SIG-M5 (cell line): ENCODE data around the gene IRGQ.
"Not testable (repeated sequence)": the region's sequence is repeated elsewhere in the genome, so short reads cannot be mapped to it uniquely, and the experiment has no call there.

Experiments
- DNase-seq: peaks from one replicate; lab custom pipeline; 2025; lab: John Stamatoyannopoulos, UW

Gene IRGQ

DNA sequence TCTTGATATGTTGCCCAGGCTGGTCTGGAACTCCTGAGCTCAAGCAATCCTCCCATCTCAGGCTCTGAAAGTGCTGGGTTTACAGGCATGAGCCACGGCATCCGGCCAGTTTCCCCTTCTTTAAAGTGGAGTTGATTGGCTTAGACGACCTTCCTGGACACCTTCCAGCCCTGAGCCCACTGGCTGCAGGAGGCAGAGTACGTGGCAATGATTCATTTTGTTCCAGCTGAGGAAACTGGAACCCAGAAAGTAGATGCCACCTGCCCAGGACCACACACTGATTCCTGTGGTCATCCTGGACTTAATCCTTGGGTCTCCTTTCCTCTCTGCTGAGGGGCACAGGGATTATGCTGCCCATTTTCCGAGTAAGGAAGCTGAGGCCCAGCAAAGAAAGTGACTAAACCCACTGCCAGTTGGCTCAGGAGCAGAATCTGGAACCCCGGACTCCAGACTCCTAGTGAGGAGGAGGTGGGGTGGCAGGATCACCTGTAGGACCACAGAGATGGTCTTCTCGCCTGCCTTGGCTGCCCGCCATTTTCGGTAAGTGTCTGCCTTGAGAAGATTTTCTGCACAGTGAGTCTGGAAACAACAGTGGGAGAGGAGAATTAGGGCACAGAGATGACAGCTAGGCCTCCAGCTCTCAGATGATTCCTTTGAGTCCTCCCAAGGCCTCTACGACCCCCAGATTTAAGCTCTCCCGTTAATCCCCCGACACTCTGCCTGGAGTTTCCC, 21.3 kb downstream of the IRGQ start:
- DNase-seq = no peak

DNA sequence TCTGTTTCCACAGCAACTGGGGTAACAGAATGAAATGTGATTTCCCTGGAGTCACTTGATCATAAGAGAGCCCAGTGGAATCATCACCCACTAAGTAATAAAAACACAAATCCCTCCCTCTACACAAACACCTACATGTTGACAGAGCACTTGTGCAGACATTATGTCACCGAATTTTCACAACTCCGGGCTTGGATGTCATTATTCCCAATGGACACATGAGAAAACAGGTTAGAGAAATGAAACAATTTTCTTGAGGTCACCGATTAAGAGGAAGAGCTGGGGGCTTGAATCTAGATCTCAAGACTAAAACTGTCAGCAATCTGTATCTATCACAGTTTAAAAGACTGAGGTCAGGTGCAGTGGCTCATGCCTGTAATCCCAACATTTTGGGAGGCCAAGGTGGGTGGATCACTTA, 23.8 kb downstream of the IRGQ start:
- no peak for DNase-seq

DNA sequence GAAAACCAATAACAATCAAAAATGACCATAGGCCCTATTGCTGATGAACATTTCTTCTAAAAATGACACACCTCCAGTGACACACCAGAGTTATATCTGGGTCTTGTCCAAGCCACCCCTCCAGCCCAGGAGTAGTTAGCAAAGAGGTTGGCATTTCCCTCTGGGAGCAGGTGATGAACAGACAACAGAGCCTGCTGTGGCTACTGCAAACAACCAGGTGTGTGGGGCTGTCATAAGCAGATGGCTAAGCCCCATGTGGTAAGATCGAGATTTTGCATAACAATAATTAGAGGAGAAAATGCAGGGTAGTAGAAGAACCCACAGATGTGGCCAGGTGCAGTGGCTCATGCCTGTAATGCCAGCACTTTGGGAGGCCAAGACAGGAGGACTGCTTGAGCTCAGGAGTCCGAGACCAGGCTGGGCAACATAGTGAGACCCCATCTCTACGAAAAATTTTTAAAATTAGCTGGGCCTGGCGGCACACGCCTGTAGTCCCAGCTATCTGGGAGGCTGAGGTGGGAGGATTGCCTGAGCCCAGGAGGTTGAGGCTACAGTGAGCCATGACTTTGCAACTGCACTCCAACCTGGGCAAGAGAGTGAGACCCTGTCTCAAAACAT, 25.7 kb downstream of the IRGQ start:
- no peak for DNase-seq

DNA sequence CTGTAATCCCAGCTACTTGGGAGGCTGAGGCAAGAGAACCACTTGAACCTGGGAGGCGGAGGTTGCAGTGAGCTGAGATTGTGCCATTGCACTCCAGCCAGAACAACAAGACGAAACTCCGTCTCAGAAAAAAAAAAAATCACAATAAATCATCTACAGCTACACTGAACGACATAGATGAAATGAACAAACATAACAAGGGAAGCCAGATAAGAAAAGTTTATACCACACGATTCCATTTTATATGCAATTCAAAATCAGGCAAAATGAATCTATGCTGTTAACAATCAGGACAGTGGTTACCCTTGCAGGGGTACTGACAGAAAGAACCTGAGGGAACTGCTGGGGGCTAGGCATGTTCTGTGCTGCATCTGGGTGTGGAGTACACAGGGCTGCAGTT, 26.3 kb downstream of the IRGQ start:
- no peak for DNase-seq

DNA sequence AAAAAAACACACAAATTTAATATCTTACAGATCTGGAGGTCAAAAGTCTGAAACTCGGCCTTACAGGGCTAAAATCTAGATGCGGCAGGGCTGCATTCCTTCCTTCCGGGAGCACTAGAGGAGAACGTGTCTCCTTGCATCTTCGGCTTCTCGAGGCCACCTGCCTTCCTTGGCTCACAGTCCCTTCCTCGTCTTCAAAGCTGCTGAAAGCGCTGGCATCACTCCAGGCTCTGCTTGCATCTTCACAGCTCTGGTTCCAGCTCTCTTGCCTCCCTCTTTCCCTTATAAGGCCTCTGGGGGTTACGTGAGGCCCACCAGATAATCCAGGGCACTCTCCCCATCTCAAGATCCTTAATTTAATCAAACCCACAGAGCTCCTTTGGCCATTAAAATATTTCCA, 31.1 kb downstream of the IRGQ start:
- no peak for DNase-seq

DNA sequence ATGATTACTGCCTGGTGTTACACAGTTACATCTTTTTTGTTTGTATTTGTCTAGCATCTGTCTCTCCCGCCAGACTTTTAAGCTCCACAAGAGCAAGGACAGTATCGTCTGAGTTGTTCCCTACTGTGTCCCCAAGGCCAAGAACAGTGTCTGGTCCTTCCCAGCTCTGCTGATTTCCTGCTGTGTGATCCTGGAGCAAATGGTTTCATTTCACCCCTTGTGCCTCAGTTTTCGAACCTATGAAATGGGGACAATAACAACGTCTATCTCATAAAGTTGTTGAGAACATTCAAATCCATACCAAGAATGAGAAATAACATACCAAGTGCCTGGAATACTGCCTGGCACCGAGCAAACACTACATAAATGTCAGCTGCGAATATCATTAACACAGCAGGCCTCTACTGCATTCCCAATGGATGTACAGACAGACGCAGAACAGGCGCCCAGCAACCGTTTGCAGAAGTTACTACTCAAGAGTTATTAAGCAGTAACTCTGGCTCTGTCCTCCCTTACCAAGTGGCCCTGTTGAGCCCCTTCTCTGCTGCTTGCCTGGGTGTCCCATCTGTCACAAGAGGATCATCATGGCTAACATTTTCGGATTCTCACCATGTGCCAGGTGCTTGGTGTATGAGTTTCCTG, 32.0 kb downstream of the IRGQ start:
- no peak for DNase-seq

DNA sequence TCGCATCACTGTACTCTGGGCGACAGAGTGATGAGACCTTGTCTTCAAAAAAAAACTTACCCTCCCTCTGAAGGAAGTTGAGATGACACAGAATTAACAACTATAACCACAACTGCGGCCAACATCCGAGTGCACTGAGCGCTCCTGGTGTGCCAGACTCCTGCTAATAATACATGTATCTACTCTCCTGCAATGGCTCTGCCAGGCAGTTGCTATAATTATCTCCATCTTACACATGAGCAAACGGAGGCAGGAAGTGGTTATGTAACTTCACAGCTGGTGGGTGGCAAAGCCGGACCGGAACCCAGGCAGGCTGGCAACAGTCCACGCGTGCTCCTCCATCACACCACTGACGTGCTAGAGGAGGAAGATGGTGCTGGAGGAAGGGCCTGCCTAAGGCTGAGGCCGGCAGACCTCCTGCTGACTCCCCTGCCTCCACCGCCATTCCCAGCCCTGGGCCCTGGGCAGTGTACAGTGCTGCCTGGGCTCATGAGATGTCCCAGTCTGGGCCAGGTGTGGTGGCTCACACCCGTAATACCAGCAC, 33.2 kb downstream of the IRGQ start:
- peak; percentile 96 for DNase-seq

DNA sequence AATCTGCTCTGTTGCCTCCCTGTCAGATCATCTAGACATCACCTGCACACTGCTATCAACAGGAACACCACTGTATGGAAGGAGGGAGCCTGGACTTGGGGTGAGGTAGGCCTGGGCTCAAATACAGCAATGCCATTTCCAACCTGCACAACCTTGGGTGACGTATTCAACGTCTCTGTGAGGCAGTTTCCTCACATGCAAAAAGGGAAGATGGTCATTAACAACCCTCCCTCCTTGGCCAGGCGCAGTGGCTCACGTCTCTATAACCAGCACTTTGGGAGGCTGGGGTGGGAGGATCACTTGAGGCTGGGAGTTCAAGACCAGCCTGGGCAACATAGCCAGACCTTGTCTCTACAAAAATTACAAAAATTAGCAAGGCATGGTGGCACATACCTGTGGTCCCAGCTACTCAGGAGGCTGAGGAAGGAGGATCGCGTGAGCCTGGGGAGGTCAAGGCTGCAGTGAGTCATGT, 33.7 kb downstream of the IRGQ start:
- no peak for DNase-seq

DNA sequence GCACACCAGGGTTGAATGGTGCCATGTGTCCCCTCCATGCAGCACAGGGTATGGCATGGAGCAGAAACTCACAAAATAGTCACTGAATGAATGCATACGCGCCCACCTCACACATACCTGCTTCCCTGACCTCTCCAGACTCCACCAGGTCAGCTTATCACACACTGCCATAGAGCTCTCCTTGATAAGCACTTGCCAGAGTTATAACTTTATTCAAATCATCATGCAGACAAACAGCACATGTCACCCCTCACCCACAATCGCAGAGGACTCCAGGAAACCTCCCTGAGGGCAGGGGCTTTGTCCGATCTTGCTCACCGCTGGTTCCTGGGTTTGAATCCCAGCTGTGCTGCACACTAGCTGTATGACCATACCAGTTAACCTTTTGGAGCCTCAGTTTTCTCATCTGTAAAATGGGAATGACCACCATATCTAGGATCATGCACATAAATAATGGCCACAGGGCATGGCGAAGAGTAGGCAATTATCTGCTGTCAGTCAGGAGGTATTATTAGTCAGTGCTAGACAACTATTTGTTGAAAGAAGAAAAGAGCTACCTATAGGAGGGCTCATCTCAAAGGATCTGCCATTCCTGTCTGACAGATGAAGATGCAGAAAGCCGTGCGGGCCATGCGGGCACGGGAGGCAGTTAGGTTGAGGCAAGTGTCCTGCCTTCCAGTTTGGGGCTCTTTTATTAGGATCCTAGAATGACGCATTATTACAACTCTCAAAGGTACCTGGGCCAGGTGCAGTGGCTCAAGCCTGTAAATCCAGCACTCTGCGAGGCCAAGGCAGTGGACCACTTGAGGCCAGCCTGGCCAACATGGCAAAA, 34.6 kb downstream of the IRGQ start:
- DNase-seq = no peak

DNA sequence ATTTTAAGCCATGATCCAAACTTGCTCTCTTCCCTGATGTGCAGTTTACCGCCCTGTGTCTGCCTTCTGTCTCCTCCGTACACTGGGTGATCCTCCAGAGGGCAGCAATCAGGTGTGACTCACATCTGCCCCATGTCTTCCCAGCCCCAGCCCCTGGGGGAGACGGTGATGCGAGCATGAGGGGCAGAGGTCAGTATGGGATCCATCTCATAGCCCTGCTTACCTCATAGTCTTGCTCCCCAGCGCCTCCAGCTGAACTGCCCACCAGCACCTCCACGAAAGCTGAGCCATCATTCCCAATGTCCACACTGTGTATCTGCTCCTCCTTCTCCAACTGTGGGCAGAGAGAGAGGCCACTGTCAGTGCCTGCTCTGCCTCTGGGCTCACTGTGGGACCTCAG, 35.2 kb downstream of the IRGQ start:
- DNase-seq = no peak

DNA sequence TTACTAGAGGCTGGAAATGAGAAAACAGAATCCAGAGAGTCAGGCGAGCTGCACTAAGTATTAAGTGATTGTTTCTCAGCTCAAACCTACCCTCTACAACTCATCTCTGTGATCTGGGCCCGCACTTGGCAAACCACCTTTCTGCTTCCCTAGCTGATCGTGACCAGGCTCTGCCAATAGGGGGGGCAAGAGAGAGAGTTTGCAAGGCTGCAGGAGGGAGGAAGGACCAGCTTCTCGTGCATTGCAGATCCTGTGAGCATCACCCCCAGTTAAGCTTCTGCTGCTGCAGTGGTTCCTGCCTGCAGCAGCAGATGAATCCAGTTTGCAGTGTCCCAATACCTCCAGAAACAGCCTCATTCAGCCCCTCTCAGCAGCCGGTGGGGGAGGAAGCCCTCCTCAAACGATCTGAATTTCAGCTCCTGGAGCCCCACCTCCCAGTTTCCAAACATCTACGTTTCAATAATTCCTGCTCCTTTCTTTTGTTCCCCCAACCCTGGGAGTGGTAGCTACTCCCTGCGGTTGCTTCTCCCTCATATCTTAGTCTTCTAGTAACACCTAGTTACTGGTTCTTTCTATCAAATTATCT, 40.7 kb downstream of the IRGQ start:
- DNase-seq = peak; percentile 7

DNA sequence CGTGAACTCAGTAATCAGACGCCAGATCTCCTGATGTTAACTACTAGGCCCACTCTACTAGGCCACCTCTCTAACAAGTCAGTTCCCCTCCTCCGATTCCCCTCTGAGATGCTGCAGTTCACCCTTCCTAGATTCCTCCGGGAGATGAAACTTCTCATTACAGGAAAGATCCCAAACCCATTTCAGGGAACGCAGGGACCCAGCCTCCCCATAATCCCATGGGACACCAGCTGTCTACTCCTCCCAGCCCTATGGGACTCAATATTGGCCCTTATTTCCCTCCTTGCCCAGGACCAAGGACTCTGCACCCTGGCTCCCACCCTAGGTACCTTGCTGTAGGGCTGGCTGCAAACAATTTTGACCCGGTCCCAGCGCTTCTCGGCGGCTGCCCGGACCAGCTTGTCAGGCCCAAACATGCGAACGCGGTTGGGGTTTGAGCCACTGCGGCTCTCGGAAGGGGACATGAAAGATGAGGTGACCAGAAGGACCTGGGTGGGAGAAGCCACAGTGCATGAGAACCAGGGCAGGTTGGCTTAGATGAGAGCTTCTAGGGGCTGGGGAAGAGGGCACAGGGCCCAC, 41.5 kb downstream of the IRGQ start:
- DNase-seq = no peak

DNA sequence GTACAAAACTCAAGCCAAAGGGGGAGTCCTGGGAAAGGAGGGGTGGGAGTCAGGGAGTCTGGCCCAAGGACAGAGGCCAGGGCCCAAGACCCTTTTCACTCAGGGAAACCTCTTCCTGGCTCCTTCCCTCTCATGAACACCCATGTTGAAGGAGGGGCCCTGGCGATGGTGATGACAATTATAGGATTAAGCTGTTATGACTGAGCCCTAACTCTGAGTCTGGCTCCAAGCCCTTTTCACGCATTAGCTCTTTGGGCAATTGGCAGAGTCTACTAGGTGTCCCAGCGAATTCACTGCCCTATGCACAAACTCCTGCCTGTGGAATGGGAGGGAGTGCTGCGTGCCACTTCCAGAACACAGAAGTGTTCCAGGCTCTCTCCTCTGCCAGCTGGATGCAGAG, 42.3 kb downstream of the IRGQ start:
- DNase-seq = no peak

DNA sequence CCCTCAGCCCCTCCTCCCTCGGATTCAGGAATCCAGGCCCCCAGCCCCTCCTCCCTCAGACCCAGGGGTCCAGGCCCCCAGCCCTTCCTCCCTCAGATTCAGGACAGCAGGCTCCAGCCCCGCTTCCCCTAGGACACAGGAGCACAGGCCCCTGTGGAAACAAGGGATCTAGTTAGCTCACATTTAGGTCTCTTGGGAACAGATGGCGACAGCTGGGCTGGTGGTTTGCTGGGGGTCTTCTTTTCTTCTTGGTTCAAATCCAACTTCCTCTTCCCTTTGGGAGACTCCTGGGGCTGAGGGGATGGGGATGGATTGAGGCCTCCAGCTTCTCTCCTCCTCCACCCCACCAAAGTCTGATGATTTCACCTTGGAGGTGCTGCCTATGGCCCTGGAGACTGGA, 43.3 kb downstream of the IRGQ start:
- no peak for DNase-seq

DNA sequence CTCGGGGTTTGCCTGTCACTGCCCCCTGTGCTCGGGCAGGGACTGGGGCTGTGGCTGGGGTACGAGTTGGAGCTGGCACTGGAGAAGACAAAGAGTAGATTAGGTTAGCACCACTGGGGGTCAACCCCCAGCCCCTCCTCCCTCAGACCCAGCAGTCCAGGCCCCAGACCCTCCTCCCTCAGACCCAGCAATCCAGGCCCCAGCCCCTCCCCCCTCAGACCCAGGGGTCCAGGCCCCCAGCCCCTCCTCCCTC, 43.8 kb downstream of the IRGQ start:
- no peak for DNase-seq

DNA sequence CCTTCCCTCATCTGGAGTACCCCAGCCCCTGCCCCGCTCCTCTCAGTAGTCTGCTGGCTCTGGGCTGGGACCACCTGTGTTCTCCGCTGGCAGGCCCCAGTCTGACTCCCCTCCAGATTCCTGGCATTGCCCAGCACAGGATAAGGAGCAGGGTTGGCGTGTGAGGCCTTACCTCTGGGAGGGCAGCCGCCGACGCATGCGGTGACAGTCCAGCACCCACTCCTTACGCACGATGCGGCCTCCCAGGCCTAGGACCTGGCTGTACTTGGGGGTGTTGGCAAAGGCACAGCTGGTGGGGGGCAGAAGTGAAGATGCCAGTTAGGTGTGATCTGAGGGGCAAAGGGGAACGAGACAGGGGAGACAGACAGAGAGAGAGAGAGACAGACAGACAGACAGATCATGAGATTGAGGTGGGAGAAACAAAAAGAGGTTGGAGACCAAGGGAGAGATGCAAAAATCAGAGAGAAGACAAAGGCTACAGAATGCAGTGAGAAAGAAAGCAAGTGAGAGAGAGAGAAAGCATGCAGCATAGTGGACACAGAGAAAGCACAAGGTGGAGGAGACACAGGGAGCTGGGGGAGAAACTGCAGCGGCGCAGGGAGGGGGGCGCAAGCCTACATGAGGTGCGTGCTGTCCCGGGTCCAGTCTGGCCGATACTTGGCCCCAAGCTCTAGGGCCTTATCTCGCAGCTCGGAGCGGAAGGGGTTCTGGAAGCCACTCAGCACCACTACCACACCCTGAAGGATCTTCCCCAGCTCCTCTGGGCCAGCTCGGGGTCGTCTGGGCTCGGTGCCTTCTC, 44.3 kb downstream of the IRGQ start:
- DNase-seq = no peak

DNA sequence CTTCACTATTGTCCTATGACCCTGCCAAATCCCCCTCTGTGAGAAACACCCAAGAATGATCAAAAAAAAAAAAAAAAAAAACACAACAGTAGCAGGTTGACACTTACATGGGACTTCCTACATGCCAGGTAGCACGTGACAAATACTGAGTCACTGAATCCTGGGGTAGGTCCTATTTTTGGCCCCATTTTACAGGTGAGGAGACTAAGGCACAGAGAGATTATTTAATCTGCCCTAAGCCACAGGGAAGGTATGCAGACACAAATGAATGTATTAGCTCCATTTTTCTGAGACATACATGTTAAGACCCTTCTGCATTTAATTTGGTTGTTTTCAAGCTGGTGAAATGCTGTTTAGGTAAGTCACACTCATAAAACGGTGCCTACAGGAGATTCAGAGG, 47.2 kb downstream of the IRGQ start:
- DNase-seq = no peak

DNA sequence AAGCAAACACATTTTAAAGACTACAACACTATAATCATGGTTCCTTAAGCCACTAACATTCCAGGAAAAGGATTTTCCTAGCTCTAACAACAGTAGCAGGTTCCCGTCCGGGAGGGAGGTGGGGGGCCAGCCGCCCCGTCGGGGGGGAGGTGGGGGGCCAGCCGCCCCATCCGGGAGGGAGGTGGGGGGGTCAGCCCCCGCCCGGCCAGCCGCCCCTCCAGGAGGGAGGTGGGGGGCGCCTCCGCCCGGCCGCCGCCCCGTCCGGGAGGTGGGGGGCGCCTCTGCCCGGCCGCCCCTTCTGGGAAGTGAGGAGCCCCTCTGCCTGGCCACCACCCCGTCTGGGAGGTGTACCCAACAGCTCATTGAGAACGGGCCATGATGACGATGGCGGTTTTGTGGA, 48.0 kb downstream of the IRGQ start:
- not testable (repeated sequence) for DNase-seq

DNA sequence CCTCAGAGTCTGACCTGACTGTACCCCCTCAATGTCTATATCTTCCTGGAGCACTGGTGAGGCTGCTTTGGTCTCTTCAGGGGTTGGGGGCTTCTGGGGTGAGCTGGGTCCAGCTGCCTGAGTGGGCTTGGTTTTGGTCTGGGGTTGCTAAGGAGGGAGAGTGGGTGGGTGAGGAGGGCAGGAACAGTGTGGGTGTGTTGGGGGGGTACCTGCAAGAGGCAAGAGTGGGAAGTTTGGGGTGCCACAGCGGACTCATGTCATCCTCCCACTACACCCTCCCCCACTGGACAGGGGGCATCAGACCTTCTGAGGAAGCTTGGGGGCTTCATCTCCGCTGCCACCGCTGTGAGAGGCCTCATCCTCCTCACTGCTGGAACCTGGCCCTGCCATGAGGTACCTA, 49.4 kb downstream of the IRGQ start:
- DNase-seq = no peak

DNA sequence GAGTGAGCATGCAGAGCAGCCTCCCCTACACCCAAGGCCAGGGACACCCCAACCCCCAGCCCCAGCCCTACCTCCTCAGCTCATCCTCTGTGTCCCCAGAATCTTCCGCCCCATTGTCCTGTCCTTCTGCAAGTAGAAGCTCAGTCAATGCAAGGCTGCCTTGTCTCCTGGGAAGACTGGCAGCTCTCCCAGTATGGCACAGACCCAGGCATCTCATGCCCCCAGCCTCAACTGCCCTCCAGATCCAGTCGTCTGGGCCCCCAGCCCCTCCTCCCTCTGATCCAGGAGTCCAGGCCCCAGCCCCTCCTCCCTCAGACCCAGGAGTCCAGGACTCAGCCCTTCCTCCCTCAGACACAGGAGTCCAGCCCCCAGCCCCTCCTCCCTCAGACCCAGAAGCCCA, 50.0 kb downstream of the IRGQ start:
- no peak for DNase-seq

DNA sequence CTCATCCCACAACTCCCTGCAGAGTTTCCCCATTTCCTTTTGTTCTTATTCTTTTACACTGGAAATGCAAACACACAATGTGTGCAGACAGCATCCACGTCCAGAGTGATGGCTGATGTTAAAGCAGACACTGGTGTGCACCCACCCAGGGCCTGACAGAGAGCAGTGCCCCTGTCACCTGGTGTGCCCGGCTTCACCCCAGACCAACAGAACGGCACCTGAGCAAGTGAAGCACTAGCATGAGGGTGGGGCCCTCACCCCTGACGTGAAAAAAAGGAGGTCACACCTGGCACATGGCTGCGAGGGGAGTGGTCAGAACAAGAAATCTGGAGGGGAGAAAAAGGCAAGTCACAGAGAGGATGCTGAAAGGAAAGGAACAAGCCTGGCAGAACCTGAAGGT, 50.7 kb downstream of the IRGQ start:
- DNase-seq = no peak
